HPDE6-E6E7 (cell line): ENCODE results near the gene LDLRAD4.

Experiments used
- DNase-seq: peaks from one replicate; pipeline ENCODE4 v3.0.0; 2011; ENCODE audit warnings: missing footprints; ENCODE audit errors: extremely low spot score

The LDLRAD4 gene

DNA sequence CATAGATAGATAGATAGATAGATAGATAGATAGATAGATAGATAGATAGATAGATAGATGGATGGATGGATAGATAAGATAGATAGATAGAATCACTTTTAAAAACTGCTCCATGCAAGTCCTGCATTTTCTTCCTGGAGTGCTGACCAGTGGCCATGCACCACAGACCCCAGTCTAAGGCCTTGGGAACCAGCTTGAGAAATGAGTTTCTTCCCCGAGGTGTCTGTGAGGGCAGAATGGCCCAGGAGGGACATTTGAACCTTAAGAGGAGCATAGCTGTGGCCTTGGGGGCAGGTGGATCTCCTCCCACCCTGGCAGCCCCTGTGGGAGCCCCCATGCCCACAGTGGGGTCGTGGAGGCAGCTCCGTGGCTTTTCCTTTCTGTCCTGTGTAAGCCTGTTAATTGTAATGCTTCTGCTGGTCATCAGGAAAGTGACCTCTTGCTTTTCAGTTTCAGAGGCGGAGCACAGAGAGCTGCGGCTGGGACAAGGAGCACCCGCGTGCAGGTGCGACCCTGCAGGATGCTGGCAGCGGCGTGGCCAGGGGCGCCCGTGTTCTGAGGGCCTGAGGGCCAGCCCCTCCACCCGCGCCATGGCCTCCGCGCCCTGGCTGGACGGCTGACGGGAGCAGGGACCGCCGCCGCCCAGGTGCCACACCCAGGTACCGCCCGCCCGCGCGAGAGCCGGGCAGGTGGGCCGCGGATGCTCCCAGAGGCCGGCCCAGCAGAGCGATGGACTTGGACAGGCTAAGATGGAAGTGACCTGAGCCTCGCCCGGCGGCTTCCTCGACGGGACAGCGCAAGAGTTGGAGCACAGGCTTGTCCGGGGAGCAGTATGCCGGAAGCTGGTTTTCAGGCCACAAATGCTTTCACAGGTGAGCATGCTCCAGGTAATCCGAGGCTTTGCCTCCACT, 168.6 kb downstream of the LDLRAD4 start:
- no peak for DNase-seq

GRCh38 chr18:13387855-13388548, 169.4 kb downstream of the LDLRAD4 start:
- DNase-seq: no peak

GRCh38 chr18:13388586-13389490, 170.3 kb downstream of the LDLRAD4 start:
- DNase-seq: no peak

- DNase-seq: no peak
Observed at GRCh38 chr18:13389491-13390131, 171.1 kb downstream of the LDLRAD4 start.

DNA sequence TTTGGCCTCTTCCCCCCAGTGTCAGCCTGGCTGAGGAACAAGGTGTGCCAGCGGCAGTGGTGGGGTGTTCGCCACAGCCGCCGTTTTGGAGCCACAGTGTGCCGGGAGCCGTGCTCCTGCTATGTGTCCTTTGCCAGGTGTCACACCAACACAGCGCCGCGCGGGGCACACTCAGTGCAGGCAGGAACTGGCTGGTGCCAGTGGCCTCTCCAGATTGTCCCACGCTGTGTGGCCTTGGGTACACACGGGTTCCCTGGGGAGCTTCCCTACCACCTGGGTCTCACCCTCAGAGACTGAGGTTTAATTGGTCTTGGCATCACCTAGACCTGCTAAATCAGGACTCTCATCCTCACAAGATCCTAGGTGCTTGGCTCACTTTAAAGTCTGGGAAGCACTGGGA, 171.6 kb downstream of the LDLRAD4 start:
- DNase-seq: no peak

DNA sequence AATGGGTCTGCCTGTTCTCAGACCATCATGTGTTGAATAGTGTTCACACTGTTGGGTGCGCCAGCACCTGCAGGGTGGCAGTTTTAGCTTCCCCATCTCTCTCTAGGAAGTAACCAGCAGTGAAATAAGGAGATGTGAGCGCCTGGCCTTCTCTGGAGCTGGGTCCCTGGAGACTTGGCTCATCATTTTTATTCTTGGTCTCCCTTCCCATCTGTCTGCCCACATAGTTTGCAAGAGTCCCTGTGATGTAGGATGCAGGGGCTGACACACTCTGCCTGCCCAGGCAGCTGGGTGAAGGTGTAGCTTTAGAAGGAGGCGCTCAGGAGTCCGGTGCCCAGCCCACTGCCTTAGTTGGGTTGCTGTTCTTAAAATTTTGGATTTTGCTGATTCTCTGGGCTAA, 172.2 kb downstream of the LDLRAD4 start:
- no peak for DNase-seq

GRCh38 chr18:13392029-13392750, 173.6 kb downstream of the LDLRAD4 start:
- DNase-seq: no peak

DNA sequence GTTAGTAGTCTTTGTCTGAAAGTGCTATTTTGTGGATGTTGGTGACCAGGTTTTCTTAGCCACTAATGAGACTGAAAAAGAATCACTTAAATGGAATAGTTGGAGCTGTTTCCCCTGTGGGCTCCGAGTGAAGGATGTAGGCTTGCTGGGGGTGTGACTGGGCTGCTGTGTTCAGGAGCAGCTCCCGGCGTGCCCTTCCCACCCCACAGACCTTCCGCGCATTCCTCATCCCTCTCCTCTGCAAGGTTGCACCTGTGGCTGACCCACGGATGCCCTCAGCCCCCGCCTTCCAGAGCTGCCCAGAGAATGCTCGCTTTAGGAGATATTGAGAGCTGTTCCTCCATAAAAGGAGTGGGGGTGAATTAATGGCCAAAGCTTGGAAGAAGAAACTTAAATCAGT, 174.3 kb downstream of the LDLRAD4 start:
- DNase-seq: no peak

DNA sequence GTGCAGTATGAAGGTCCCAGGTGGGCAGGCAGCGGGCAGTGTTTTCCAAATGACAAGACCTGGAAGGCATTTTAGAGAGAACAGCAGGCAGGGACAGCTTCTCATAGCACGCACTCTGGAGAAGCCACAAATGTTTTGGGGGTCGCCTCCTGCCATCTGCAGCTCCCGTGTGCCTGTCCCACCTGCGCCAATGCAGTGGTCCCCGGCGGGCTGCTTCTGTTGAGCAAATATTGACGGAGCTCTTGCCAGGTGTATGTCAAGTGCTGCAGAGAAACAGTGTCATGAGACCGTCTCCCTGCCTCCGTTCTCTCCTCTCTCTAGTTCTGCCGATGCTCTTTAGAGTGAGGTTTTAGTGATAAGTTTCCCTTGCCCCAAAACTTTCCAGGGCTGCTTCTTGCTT, 174.8 kb downstream of the LDLRAD4 start:
- DNase-seq: no peak

DNA sequence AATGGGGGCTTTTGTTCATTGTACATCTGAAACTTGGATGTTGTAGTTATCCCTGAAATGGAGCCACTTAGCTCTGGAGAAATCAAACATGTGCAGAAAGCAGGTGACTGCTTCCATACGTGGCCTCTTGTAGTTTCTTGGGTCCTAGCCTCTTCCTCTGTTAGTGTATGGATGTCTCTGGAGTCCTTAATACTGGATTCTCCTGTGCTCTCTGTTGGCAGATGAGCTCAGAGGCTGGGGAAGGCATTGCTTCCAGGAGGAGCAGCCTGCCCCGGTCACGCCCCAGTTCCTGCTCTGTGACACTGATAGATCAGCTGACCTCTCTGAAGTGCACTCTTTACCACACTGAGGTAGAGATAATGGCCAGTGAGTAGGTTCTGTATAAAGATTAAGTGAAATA, 176.2 kb downstream of the LDLRAD4 start:
- no peak for DNase-seq

GRCh38 chr18:13395577-13395976, 177.0 kb downstream of the LDLRAD4 start:
- no peak for DNase-seq

DNA sequence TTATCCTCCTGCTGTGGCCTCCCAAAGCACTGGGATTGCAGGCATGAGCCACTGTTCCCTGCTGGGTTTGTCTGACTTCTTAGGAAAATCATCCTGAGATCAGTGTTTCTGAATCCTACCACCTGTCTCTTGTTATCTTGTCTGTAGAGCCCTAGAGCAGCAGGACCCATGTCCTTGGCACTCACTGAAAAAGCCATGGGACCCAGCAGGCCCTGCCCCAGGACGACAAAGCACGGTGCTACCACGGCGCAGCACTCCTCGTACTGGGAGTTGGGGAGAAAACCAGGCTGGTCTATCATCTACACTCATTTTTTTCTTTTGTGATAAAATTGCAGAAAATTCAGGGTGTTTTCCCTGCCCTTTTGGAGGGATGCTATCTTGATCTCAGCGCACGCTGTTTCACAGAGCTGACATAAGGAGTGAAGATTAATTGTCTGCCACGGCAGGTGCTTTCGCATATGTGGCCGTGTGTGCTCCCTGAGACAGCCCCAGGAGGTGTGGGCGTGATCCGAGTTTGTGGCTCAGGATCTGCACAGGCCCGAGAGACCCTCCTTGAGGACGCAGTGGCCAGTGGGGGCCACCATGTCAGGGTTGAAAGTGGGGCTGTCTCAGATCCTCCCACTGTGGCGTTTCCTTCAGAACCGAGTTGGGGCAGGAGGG, 179.1 kb downstream of the LDLRAD4 start:
- DNase-seq: no peak

DNA sequence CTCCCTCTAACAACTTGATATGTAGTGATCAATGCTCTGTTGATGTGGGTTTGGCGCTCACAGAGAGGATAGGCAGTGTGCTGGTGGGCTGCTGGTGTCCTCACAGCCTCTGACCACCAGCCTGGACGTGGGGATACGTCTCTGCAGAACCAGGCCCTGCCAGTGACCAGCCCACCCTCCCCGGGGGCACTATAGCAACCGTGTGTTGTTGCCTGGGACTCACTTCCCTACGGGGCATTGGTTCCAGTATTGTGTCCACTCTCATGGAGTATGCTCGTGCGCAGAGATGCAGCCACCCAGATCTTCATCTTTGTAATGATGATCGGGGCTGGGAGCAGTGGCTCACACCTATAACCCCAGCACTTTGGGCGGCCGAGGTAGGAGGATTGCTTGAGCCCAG, 180.1 kb downstream of the LDLRAD4 start:
- no peak for DNase-seq

DNA sequence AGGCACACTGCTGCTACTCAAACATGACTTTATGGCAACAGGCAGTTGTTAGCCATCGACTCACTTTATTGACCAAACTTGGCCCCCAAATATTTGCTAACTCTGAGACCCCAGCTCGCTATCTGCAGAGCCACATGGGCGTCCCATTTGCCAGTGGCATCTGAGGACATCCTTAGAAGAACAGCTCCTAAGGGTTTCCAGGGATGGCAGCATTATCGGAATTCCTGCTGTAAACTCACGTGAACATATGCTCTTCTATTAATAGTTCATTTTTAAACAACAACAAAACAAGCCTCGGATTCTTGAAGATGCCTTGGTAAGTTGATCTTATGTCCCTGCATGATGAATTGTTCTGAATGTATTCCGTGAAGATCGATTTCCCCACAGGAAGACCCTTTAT, 181.0 kb downstream of the LDLRAD4 start:
- DNase-seq: no peak

DNA sequence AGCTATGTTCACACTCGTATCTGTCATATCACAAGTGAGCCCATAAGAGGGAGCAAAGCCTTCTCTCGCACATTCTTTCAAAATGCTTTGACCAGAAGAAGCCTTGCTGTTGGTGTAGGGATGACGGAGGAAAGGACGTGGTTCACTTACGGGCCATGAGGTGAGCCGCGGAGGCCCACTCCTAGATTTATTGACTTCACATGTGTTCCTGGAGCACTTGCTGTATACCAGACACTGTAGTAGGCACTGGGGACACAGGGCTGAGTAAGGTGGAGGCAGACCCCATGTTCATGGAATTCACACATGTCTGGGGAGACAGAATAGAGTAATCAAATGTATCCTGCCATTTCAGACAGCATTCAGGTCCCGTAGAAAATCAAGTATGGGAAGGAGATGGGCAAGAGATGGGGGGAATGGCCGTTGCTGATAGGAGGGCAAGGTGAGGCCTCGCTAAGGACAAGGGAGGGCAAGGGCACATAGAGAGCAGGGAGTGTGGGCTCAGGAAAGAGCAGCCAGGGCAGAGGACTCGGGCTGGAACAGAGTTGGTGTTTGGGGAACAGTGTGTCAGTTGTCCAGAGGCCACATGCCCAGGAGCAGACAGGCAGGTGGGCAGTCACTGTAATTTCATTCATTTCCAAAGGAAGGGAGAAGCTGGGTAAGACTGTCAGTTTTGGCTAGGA, 182.2 kb downstream of the LDLRAD4 start:
- DNase-seq: no peak

DNA sequence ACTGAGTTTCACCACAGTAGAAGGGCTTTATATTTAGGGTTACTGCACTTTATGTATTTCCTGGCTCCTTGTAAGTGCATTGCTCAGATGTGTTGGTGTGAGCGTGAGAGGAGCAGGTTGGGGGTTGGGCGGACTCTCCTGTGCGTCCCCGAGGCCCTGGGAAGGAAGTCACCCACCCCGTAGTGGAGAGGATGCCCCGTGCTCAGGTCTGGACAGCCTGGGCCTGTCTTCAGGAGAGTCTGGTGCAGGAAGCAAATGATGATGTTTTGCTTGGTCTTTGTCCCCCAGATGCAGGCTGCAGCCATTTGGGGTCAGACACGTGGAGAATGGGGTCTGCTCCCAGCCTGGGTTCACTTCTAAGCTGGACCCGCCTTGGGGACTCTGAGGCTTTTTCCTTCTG, 182.8 kb downstream of the LDLRAD4 start:
- DNase-seq: no peak

DNA sequence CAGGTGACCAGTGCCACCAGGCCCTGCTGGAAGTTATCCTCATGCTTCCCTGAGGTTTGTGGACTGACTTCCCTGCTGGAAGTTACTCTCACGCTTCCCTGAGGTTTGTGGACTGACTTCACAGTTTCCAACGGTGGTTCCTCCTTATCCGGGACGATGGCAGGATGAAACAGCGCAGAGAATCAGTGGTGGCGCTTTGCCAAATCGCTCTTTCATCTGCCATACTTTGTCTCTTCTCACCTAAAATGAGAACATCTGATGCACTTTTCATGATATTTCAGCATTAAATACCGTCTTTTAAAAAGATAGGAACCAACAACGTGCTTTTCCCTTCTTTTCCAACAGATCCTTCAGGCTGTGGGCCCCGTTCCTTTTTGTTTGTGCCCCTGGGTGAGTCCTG, 183.3 kb downstream of the LDLRAD4 start:
- DNase-seq: no peak

- DNase-seq: no peak
Observed at GRCh38 chr18:13403786-13404549, 185.4 kb downstream of the LDLRAD4 start.
